Cerebellar cortex (tissue), 1 donor: ENCODE data around the gene FSTL4.

Source experiments
- DNase-seq: peaks from one replicate; pipeline ENCODE4 v3.0.0-alpha.2; 2015; ENCODE audit warnings: low spot score

FSTL4 gene

DNA sequence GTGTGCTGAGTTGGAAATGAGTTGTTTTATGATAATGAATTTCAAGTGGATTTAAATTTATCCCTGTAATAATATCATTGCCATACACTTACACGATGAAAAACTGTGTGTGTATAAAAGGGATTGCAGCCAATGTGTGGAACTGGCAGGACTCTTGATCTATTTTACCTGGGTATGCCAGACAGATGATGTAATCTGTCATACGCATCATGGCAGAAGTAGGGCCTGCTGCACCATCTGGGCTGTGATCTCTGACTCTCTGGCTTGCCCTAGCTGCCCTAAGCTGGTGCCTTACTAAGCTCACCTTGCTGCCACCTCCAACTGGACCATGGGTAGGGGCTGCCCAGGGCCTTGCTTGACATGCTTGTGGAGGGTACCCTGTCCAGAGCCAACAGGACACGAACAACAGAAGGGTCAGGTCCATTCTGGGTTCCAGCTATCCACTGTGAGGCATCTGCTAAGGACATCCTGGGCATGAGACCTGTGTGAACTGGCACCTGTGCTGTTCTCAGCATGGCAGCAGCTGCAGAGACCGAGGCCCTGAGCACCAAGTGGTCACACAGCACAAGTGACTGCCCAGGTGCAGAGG, 184.2 kb downstream of the FSTL4 start:
- peak; percentile 68 for DNase-seq

DNA sequence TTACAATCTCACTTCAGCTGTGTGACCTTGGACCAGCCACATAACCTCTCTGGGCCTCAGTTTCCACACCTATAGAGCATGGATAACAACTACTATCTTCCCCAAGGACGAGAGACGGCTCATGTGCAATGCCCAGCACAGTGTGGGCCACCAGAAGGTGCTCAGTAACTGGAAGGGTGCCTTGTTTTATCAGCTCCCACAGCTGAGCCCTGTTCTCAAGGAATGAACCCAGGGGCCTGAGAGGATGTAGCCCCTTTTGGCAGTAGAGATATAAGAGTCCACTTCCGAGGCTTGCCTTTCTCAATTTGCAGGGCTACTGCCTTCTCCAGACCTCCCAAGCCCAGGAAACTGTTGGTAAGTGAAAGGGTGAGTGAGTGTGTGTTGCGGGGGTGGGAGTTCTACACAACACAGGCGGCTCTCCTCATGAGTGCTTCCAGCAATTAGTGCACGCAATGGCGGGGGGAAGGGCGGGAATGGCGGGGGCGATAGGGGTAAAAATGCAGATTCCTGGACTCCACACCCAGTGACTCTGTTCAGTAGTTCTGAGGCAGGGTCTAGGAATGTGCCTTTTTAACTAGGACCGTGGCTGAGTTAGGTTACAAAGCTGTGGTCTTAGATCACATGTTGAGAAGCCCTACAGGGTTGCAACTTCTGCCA, 185.1 kb downstream of the FSTL4 start:
- DNase-seq, result no peak

DNA sequence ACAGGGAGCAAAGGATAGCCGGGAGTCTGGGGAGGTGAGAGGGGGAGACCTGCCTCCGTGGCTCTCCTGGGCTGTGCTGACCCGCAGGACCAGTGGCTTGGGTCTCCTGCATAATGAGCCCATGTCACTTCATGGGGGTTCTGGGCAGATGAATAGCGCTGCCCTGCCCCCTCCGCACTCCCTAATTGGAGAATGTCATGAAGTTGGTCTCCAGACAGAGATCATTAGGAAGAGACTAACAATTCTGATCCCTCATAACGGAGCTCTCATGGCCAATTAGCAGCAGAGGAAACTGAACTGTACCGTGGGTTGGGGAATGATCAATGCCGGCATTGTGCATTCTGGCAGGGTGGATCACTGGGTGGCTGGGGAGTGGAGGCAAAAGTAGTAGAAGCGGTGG, 186.1 kb downstream of the FSTL4 start:
- no peak for DNase-seq

DNA sequence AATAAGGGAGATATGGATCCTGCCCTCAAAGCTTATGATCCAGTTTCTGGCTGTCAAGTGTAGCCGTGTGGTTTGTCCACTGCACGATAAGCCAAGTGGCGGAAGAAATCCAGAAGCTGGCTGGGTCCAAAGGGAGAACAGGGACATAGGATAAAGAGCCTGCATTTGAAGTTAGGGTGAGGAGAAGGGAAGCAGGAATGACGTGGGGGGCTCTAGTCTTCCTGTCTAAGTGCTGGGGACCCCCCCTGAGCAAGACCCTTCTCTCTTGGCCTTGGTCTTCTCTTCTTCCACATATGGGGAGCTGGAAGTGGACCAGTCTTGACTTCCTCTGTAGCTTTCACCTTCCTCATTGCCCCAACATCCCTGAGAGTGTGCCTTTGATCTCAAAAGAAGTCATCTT, 186.6 kb downstream of the FSTL4 start:
- DNase-seq, result no peak

DNA sequence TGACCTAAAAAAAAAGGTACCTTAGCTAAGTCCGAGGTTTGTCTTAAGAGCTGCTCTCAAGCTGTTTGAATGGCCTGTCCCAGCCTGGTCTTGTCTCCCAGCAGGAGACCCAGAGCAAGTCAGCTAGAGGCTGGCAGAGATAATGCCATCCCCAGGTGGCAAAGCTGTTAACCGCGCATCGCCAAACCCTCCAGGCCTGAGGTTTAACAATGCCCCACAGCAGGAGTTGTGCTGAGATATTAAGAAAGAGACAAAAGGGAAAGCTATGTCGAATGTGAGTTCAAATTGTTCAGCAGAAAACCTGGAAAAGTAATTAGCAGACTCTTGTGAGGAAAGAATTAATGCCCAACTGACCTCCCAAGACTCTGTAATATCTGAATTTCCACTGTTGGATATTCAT, 187.1 kb downstream of the FSTL4 start:
- DNase-seq, result peak; percentile 76

DNA sequence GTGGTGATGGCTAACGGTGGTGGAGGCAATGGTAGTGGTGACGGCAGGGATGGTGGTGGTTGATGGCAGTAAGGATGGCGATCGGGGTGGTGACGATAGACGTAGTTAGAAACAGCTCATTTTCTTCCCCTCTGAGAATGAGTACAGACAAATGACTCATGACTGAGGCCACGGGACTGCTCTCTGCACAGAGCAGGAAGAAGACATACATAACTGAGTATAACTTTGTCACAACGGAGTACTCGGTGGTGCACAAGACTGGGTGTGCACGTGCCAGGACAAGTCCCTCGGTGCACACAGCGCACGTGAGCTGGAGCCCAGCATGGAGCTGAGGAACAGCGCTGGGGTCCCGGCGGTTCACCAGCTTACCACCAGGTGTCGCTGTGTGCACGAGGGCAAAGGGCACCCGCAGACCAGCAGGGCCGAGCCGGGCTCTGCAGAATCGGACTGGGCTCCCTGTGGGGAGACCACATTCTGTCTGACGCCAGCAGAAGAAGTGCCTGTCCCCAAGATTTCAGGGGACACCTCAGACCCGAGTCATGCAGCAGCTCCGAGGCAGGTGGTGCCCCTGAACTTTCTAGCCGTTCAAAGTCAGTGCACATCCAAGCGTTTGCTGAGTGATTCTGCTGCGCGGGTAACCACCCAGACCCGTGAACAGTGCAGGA, 188.6 kb downstream of the FSTL4 start:
- DNase-seq, result peak; percentile 40

DNA sequence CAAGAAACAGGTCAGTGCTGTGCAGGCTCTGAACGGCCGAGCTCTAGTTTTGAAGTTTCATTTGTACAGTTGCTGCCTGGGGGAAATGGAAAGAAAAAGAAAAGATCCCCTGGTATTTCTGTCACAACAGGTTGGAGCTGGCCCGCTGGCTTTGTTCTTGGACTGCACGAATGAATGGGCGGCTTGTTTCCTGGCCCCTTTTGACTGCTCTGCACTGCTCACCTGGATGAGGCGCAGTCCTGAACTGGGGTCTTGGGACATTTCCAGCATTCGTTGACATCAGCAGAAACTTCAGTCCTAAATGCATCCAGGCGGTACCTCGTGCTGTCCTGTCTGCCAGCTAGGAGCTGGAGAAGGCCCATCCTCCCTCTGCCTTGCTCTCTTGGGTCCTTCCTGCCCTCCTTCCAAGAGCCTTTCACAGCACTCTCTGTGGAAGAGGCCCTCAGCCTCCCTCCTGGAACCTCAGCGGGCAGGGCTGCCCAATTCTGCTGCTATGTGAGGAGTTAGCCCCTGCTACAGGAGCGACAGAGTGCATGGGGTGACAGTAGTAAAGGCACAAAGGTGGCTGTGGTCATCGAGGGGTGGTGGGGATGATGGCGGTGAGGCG, 189.2 kb downstream of the FSTL4 start:
- no peak for DNase-seq

DNA sequence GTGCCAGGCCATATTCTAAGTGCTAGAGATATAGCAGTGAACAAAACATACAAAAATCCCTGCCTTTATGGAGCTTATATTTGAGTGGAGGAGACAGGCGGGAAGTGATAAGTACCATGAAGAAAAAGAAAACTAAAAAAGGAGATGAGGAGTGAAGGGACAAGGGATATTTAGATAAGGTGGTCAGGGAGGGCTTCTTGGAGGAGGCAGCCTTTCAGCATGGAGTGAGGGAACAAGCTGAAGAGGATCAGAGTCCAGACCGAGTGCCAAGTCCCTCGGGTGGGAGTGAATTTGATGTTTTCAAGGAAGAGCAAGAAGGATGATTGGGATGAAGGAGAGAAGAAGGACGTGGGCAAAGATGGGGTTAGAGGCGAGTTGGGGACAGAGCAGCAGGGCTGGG, 190.5 kb downstream of the FSTL4 start:
- DNase-seq, result no peak

DNA sequence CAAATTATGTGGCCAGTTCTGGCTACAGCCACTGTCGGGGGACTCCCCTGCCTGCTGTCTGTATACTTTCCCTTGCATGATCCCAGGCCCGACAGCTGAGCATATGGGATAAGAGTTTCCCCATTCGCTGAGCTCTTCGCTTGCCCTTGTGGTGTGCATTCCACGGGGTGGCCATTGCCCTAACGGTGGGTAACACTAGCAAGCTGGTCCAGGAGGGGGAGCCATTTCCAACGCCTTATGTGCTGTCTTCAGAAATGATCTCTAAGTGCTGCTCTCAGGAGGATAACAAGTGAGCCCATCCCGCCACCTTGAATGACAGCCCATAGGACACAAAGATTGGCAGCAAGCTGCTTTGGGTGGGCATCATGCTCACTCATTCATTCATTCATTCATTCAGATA, 190.9 kb downstream of the FSTL4 start:
- peak; percentile 21 for DNase-seq

DNA sequence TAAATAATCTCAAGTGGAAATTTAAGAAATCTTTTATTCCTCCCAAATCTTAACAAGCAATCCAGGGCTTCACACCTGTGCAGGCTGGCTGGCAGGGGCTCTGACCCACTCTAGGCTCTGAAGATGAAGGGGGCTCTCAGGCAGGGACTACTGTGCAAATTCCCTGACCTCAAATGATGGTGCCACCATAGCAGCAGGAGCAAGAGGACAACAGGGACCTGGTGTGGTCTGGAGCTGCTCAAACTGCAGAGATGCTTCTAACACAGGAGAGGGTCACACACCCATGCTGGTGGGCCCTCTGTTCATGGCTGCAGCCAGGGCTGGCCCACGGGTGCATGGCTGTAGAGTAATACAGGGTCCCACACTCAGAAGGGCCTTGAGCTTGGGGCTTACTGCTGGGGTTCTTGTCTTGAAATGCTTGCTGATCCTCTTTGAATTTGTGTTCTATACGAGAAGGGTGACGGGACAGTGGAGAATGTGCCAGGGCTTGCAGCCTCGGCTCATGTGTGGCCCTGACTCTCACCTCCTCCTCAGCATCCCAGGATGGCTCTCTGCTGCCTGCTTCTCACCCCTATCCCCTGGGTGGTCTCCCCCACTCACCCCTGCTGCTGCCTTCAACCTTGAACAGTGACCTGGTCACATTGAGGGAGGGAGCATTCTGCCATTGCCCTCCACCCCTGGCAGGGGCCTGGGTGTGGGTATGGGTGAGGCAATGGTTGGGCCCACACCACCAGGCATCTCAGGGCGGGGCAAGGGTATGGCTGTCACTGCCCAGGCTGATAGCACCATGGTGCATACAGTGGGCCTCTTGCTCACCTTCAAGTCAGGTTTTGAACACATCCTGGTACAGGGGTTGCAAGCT, 191.7 kb downstream of the FSTL4 start:
- DNase-seq, result no peak

DNA sequence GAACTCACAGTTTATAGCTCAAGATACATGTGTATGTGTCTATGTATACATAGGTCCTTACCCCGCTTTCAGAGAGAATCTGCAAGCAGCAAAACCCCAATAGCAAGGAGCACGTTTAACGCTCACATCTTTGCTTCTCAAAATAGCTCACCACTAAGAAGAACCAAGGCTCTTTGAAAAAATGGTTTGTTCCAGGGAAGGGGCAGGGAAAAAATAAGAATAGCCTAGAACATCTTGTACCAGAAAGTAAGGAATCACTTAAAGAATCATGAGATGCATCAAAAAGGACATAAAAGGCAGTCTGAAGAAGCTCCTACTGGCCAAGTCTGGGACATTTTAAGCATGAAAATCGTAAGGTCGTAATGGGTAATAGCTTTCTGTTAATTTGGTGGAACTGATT, 196.4 kb downstream of the FSTL4 start:
- DNase-seq, result no peak

DNA sequence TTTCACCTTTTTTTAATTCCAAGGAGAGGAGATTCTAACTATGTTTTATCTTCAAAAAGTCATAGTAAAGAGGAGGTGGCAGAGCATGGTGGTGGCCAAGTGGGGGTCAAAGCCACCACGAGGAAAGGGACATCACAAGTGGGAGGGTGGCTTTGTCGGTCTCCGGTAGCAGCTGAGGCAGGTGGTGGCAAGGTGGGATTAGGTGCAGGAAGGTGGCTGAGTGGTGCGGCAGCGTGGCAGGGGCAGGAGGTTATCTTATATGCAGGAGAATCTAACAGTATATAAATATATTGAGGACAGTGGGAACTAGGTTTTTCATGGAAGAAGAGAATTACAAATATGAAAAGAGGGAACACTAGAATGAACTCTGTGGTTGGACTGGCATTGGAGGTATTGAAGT, 196.8 kb downstream of the FSTL4 start:
- DNase-seq, result no peak

DNA sequence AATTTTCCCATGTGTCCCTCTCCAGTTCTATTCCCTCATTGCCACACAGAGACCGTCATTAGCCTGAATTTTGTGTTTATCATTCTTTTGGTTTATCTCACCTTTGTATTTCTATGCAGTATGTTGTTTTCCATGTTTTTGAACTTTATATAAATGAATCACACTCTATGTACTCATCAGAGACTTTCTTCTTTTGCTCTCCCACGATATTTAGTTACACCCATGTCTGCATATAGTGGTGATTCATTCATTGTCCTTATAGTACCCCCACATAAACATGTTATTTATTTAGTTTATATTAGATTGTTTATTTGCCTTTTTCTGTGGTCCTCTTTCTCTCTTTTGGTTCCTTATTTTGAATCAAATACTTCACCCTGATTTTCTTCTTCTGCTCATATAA, 199.7 kb downstream of the FSTL4 start:
- no peak for DNase-seq

DNA sequence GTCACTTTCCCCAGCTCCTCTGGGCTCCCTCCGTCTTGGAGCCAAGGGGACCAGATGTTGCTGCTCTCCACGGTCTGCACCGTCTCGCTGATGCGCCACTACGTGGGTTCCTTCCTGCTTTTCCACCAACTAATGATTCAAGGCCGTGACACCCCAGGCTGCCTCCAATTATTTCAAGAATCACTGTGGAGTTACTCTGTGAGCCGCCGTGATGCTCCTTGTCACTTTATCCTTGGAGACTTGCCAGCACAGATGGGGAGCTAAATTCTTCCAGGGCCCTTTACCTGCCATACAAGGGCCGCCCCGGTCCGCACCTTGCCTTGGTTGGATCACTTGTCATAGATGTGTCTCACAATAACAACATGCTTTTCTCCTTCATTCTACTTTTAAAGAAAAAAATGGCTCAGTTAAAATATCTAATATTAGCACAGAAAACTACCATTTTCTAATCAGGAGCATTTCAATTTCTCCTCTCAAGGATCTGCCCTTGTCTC, 202.0 kb downstream of the FSTL4 start:
- DNase-seq, result no peak

DNA sequence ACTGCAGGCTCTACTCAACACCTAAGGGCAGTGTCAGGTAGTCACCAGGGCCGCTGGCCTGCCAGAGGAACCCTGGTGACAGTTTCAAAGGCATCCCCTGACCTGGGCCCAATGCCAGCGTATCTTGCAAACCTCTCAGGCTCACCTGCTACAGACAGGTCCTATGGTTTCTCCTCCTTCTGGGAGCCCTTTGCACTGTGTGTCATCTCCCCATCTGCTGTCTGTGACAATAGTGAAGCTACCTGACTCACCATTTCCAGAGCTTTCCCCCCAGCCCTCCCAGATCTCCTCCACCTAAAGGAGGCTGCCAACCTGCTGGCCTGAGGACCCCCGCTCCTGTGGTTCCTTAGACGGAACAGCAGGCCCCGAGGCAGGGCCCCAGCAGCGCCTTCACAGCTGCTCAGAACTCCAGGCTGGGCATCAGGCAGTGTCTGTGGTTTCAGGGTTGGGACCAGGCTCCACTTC, 203.1 kb downstream of the FSTL4 start:
- no peak for DNase-seq

DNA sequence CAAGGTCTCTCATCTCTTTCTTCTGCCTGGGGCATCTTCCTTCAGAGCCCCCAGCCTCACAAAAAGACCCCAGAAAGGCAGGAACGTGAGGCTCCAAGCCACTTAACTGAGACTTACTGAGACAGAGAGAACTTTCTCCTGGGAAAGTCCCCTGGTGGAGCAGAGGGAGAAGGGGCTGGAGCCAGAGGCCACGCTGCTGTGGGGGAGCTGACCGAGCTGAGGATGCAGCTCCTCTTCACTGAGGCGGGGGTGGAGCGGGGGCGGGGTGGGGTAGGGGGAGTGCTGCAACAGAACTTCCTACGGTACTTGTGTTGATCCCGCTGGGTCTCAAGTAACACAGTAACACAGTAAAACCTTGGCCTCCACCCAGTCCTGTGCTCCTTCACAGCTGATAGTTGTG, 204.0 kb downstream of the FSTL4 start:
- DNase-seq, result no peak

DNA sequence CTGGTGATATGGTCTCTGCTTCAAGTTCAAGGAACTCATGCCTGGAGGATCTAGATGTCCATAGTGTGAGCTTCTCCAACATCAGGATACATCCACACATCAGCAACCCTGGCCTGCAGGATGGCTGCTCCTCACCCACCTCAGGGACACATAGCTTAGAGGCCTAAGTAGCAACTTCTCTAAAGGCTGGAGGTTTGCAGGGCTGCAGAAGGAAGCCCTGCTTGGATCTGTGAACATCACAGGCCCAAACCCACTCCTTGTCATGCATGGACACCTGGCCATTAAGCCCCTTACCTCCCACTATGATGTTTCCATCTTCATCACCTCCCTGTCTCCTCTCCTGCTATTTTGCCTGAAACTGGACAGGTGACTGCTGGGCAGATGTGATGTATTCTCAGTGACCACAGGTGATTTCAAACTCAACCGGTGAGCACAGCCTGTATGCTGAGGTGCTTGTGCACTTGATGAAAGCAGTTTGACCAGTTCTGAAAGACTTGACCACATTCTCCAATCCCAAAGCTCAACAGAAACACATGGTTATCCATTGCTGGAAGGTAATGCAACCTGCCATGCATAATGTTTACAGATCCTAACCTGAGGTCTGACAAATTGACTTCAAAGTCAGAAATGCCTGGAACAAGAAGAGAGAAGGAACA, 205.2 kb downstream of the FSTL4 start:
- DNase-seq, result no peak

DNA sequence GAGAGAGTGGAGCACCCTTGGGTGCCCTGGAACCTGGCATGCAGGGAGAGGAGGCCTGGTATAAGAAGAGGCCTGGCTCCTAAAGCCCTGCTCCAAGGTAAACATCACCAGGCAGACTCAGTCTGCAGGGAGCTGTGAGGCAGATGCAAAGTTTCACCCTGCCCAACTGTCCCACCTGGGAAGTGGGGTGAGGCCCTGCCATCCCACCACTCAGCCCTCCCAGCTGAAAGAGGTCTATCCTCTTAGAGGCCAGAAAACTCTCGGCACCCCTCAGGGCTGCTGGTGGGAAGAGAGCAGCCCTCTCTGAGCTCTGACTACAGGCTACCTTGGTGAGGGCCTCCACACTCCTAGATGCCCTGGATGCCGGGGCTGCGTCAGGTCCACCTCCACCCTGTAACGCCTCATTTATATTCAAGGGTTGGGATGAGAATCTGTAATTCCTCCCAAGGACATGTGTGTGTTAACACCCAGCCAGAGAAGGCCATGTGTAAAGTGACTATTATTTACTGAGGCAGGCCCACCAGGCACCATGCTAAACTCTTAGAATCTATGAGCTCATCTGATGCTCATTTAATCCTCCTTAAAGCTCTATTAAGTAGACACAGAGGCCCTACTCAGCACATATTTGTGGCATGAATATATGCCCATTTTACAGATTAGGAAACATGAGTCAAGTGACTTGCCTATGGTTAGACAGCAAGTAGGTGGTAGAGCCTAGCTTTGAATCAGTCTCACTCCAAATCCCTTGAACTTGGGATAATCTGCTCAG, 205.9 kb downstream of the FSTL4 start:
- DNase-seq, result no peak

DNA sequence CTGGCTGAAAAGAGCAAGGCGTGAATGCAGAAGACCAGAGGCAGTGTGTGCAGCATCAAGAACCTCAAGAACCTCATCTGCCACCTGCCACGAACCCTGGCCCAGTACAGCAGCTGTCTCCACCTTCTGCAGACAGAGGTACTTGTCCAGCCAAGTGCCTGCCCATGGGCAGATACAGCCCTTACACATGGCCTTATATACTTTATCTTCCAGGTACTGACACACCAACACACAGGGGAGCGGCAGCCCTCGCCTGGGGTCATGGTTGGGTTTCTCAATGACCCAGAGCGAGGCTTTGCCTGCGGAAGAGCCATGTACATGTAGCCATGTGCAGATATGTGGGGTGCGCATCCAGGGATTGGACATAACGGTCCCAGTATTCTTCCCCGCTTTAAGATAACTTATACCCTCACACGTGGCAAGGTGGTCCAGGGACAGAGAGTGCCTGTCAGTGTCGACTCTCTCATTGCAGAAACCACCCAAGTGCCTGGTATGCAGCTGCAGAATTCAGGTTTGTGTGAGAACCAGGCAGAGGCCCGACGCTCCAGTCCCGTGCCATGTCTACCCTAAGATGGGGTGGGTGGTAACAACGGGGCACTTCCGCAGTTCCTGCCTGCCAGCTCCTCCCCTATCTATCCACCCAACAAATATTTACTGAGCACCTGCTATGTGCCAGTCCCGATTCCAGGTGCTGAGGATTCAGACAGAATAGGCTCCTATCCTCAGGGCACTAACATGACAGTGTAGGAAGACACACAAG, 206.9 kb downstream of the FSTL4 start:
- no peak for DNase-seq

DNA sequence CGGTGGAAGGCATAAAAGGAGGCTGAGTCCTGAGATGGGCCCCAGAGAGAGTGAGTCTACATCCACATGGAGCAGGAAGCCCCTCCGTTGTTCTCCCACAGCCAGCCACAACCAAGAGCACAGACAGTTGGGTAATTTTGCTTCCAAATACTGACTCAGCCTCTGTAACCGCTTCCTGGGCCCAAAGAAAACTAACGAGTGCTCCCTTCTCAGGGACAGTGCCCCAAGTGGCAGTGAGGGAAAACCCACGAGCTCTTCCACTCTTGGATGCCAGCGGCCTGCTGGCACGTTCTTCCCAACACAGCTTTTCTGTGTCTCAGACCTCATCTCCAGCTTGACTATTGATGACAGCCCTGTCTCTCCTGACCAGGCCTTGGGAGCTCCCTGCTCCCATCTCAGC, 207.6 kb downstream of the FSTL4 start:
- DNase-seq, result no peak
